SK-N-SH treated with all-trans-retinoic acid at 6 μM for 48 hours (cell line): ENCODE measurements around the gene DENND1A.

Experiments used
- ARNTL ChIP-seq: fragments of 450-650 bp; formaldehyde crosslinking; IDR thresholded peaks from 2 replicates; pipeline ENCODE4 v1.5.0; 2020; ENCODE audit warnings: low read depth, mild to moderate bottlenecking, moderate library complexity, borderline replicate concordance
- BACH2 ChIP-seq: fragments of 250-450 bp; sonication (Bioruptor Pico); IDR thresholded peaks from 2 replicates; pipeline ENCODE4 v1.9.0; 2021; ENCODE audit warnings: mild to moderate bottlenecking, borderline replicate concordance
- CREB5 ChIP-seq: fragments of 250-450 bp; sonication (Bioruptor Pico); IDR thresholded peaks from 2 replicates; pipeline ENCODE4 v1.5.1; 2020; ENCODE audit warnings: low read depth, mild to moderate bottlenecking, moderate library complexity
- CSDC2 ChIP-seq: fragments of 250-450 bp; sonication (Bioruptor Pico); IDR thresholded peaks from 2 replicates; pipeline ENCODE4 v1.5.0; 2020; ENCODE audit warnings: mild to moderate bottlenecking, moderate library complexity
- CSRNP3 ChIP-seq: fragments of 250-450 bp; sonication (Bioruptor Pico); IDR thresholded peaks from 2 replicates; pipeline ENCODE4 v1.5.1; 2021; ENCODE audit warnings: mild to moderate bottlenecking, moderate library complexity
- GLIS3 ChIP-seq: fragments of 250-450 bp; sonication (Bioruptor Pico); IDR thresholded peaks from 2 replicates; pipeline ENCODE4 v1.5.0; 2020; ENCODE audit warnings: mild to moderate bottlenecking, moderate library complexity
- ZC3H10 ChIP-seq: fragments of 250-450 bp; sonication (Bioruptor Pico); IDR thresholded peaks from 2 replicates; pipeline ENCODE4 v1.5.1; 2021; ENCODE audit warnings: mild to moderate bottlenecking, moderate library complexity
- ZFP3 ChIP-seq: fragments of 250-450 bp; sonication (Bioruptor Pico); IDR thresholded peaks from 2 replicates; pipeline ENCODE4 v1.5.0; 2020; ENCODE audit warnings: mild to moderate bottlenecking, moderate library complexity
- ZFP30 ChIP-seq: fragments of 450-650 bp; formaldehyde crosslinking; IDR thresholded peaks from 2 replicates; pipeline ENCODE4 v1.5.0; 2022; ENCODE audit warnings: mild to moderate bottlenecking, moderate library complexity
- ZNF565 ChIP-seq: fragments of 450-650 bp; formaldehyde crosslinking; conservative IDR thresholded peaks from 2 replicates; pipeline ENCODE4 v1.5.0; 2020; ENCODE audit warnings: low read depth, mild to moderate bottlenecking, moderate library complexity
- ZNF8 ChIP-seq: fragments of 450-650 bp; formaldehyde crosslinking; IDR thresholded peaks from 2 replicates; pipeline ENCODE4 v1.5.0; 2020; ENCODE audit warnings: mild to moderate bottlenecking, moderate library complexity
- TF ChIP-seq, protein P1 (sequence below): fragments of 250-450 bp; sonication (Bioruptor Pico); IDR thresholded peaks from 2 replicates; pipeline ENCODE4 v1.8.0; 2020; ENCODE audit warnings: mild to moderate bottlenecking, moderate library complexity, borderline replicate concordance
- TF ChIP-seq, protein P2 (sequence below): fragments of 250-450 bp; sonication (Bioruptor Pico); IDR thresholded peaks from 2 replicates; pipeline ENCODE4 v1.5.0; 2020; ENCODE audit warnings: mild to moderate bottlenecking, moderate library complexity
- TF ChIP-seq, protein P3 (sequence below): fragments of 250-450 bp; sonication (Bioruptor Pico); IDR thresholded peaks from 2 replicates; pipeline ENCODE4 v1.8.0; 2021; ENCODE audit warnings: low read depth, mild to moderate bottlenecking, moderate library complexity, borderline replicate concordance

- no peak for TF ChIP-seq ZFP30 (CRISPR knock-in tag)
- TF ChIP-seq, protein P1, sequence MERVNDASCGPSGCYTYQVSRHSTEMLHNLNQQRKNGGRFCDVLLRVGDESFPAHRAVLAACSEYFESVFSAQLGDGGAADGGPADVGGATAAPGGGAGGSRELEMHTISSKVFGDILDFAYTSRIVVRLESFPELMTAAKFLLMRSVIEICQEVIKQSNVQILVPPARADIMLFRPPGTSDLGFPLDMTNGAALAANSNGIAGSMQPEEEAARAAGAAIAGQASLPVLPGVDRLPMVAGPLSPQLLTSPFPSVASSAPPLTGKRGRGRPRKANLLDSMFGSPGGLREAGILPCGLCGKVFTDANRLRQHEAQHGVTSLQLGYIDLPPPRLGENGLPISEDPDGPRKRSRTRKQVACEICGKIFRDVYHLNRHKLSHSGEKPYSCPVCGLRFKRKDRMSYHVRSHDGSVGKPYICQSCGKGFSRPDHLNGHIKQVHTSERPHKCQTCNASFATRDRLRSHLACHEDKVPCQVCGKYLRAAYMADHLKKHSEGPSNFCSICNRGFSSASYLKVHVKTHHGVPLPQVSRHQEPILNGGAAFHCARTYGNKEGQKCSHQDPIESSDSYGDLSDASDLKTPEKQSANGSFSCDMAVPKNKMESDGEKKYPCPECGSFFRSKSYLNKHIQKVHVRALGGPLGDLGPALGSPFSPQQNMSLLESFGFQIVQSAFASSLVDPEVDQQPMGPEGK (CRISPR knock-in tag): no peak
- TF ChIP-seq ZNF8 (CRISPR knock-in tag): no peak
- TF ChIP-seq BACH2 (CRISPR knock-in tag): no peak
- TF ChIP-seq CSRNP3 (CRISPR knock-in tag): no peak
- no peak for TF ChIP-seq ARNTL (CRISPR knock-in tag)
- TF ChIP-seq CSDC2 (CRISPR knock-in tag): no peak
- TF ChIP-seq ZNF565 (CRISPR knock-in tag): no peak
- TF ChIP-seq, protein P2, sequence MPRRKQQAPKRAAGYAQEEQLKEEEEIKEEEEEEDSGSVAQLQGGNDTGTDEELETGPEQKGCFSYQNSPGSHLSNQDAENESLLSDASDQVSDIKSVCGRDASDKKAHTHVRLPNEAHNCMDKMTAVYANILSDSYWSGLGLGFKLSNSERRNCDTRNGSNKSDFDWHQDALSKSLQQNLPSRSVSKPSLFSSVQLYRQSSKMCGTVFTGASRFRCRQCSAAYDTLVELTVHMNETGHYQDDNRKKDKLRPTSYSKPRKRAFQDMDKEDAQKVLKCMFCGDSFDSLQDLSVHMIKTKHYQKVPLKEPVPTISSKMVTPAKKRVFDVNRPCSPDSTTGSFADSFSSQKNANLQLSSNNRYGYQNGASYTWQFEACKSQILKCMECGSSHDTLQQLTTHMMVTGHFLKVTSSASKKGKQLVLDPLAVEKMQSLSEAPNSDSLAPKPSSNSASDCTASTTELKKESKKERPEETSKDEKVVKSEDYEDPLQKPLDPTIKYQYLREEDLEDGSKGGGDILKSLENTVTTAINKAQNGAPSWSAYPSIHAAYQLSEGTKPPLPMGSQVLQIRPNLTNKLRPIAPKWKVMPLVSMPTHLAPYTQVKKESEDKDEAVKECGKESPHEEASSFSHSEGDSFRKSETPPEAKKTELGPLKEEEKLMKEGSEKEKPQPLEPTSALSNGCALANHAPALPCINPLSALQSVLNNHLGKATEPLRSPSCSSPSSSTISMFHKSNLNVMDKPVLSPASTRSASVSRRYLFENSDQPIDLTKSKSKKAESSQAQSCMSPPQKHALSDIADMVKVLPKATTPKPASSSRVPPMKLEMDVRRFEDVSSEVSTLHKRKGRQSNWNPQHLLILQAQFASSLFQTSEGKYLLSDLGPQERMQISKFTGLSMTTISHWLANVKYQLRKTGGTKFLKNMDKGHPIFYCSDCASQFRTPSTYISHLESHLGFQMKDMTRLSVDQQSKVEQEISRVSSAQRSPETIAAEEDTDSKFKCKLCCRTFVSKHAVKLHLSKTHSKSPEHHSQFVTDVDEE (CRISPR knock-in tag): no peak
- TF ChIP-seq, protein P3, sequence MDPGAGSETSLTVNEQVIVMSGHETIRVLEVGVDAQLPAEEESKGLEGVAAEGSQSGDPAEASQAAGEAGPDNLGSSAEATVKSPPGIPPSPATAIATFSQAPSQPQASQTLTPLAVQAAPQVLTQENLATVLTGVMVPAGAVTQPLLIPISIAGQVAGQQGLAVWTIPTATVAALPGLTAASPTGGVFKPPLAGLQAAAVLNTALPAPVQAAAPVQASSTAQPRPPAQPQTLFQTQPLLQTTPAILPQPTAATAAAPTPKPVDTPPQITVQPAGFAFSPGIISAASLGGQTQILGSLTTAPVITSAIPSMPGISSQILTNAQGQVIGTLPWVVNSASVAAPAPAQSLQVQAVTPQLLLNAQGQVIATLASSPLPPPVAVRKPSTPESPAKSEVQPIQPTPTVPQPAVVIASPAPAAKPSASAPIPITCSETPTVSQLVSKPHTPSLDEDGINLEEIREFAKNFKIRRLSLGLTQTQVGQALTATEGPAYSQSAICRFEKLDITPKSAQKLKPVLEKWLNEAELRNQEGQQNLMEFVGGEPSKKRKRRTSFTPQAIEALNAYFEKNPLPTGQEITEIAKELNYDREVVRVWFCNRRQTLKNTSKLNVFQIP (CRISPR knock-in tag): no peak
- no peak for TF ChIP-seq GLIS3 (CRISPR knock-in tag)
- no peak for TF ChIP-seq ZFP3
- TF ChIP-seq CREB5 (CRISPR knock-in tag): no peak
- no peak for TF ChIP-seq ZC3H10 (CRISPR knock-in tag)
These were observed 505.8 kb downstream of the DENND1A start for GRCh38 chr9:123424131-123424530.
